Activated CD8-positive, alpha-beta memory T cell treated with anti-CD3 and anti-CD28 coated beads, Interleukin-2, amount 50 U/mL, for 24 hours (primary cell): ENCODE measurements around the gene PDCD11.

Experiments used
- DNase-seq: peaks from one replicate; pipeline ENCODE4 v3.0.0-alpha.2; 2020; ENCODE audit errors: extremely low read depth

PDCD11 gene

DNA sequence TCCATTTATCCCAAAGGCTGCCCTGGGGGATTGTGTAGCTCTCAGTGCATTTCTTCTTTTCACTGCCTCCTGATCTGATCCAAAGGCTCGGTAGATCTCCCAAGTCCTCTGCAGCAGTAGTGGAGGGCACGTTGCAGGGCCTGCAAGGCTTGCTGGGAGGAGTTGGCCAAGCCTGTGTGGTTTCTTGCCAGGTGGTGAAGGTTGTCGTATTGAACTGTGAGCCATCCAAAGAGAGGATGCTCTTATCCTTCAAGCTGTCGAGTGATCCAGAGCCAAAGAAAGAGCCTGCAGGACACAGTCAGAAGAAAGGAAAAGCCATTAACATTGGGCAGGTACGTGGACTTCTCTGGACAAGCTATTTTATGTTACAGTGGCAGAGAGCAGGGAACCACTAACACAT lies 21.2 kb downstream of the PDCD11 start:
- DNase-seq, result no peak

DNA sequence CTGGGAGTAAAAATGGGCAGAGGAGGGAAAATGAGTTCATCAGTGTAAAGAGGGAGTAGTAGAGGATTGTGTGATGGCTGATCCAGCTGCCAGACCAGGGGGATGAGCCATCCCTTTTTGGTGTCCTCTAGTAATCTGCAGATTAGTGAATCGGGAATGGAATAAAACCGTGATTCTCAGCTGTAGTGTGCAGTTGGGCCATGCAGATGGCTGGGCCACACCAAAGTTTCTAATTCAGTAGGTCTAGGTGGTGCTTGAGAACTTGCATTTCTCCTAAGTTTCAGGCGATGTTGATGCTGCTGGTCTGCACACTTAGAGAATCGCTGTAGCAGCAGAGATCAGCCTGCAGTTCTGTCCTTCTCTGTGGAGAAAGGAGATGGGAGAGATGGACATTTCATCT lies 22.7 kb downstream of the PDCD11 start:
- no peak for DNase-seq

GRCh38 chr10:103423748-103424147 lies 27.3 kb downstream of the PDCD11 start:
- DNase-seq, result no peak

DNA sequence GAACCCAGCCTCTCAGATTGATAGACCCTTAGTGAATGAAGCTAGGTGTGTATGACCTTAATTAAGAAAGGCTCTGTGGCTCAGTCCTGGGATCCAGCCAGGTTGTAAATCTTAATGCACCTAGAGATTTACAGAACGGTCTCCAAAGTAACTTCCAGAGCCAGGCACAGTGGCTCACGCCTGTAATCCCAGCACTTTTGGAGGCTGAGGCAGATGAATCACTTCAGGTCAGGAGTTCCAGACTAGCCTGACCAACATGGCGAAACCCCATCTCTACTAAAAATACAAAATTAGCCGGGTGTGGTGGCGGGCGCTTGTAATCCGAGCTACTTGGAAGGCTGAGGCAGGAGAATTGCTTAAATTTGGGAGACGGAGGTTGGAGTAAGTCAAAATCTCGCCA lies 31.4 kb downstream of the PDCD11 start:
- DNase-seq, result no peak

- DNase-seq, result no peak
Observed at GRCh38 chr10:103428989-103429643, 32.7 kb downstream of the PDCD11 start.

- no peak for DNase-seq
Observed at GRCh38 chr10:103429647-103430046, 33.2 kb downstream of the PDCD11 start.

DNA sequence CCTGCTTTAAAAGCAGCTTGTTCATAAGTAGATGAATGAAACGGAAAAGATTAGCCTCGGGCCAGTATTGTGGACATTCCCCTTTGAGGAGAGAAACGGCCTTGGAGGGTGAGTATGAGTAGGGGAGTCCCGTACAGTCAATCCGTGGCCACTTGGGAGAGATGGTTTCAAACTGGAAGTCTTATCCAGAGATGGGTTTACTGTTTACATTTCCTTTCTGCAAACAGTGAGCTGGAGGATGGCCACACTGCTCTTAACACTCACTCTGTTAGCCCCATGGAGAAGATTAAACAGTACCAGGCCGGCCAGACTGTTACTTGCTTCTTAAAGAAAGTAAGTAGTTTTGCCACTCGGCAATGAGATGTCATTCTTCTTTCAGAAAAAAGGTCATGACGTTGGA lies 35.5 kb downstream of the PDCD11 start:
- DNase-seq, result no peak

DNA sequence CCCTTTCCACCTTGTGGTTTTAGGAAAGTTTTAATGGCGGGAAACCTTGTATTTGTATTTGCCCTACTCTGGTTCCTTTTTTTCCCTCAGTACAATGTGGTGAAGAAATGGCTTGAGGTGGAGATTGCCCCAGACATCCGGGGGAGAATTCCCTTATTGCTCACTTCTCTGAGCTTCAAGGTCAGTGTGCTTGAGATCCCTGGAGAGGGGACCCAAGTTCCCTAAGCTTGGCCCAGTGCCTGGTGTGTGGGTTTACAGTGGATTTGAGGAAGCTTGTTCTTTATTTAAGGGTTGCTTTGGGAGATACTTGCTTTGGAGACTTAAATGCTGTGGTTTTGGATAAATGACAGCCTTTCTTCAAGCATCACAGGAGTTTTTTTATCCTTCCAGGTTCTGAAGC lies 37.4 kb downstream of the PDCD11 start:
- DNase-seq, result no peak

GRCh38 chr10:103439776-103440175 lies 43.4 kb downstream of the PDCD11 start:
- DNase-seq, result no peak

GRCh38 chr10:103440416-103440815 lies 44.0 kb downstream of the PDCD11 start:
- DNase-seq, result no peak

DNA sequence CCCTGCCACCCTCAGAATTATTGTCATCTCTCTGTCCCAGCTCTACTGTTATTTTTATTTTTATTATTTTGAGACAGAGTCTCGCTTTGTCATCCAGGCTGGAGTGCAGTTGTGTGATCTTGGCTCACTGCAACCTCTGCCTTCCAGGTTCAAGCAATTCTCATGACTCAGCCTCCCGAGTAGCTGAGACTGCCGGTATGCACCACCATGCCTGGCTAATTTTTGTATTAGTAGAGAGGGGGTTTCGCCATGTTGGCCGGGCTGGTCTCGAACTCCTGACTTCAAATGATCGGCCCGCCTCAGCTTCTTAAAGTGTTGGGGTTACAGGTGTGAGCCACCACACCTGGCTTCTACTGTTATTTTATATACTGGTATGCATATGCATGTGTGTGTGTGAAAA lies 44.8 kb downstream of the PDCD11 start:
- DNase-seq, result no peak

DNA sequence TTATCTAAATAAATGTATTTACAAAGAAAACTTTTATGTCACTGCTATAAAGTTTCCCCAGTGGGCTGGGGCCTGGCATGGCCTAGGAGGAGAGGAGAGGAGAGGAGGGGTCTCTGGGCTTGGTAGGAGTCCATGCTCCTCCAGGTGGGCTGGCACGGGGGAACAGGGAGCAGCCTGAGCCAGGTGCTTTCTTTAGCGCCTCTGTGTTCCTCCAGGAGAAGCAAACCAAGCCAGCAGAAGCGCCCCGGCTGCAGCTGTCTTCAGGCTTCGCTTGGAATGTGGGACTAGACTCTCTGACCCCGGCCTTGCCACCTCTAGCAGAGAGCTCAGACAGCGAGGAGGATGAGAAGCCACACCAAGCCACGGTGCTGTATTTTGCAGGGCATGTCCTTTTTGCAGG lies 45.2 kb downstream of the PDCD11 start:
- no peak for DNase-seq

DNA sequence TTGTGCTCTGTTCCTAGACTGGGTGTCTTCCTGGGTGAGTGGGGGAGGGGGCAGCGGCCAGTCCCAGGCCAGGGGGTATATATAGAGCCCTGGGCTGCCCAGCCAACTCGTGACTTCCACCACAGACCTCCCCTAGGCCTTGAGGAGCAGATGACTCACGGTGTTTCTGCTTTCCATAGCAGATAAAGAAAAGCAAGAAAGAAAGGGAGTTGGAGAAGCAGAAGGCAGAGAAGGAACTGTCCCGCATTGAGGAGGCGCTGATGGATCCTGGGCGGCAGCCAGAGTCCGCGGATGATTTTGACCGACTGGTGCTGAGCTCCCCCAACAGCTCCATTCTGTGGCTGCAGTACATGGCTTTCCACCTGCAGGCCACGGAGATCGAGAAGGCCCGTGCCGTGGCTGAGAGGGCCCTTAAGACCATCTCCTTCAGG lies 45.6 kb downstream of the PDCD11 start:
- no peak for DNase-seq

DNA sequence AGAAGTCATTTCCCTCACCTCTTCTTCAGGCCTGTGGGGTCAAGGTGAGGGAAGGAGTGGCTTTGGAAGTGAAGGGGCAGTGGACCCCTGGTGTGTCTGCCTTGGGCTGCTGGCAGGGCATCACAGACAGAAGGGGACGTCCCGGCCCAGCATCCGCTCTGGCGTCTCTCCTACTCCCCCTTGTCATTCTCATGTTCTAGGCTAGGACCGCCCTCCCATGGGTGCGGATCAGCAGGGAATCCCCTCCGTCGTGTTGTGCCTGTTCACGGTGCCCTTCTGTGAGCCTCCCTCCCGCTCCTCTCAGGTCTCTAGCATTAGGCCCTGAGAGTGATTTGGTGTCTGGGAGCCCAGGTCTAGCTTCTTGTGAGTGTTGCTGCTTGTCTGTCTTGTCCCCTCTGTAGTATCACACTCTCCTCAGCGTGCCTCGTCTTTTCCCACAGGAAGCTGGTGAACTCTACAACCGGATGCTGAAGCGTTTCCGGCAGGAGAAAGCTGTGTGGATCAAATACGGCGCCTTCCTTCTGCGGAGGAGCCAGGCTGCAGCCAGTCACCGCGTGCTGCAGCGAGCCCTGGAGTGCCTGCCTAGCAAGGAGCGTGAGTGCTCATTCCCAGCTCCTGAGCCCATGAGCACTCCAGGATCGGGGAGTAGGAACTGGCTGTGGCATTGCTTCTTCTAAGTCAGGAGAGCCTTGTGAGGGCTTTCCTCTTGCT lies 47.2 kb downstream of the PDCD11 start:
- no peak for DNase-seq

DNA sequence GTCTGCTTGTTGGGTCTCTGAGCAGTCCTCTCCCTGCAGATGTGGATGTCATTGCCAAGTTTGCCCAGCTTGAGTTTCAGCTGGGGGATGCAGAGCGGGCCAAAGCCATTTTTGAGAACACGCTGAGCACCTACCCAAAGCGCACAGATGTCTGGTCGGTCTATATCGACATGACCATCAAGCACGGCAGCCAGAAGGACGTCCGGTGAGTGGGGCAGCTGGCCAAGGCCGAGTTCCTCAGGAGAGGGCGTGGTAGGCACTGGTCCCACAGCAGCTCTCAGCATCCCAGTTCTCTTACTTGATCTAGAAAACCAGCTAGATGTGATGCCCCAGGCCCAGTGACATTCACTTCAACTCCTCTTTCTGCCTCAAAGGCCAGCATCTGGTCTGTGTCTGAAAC lies 48.1 kb downstream of the PDCD11 start:
- no peak for DNase-seq

DNA sequence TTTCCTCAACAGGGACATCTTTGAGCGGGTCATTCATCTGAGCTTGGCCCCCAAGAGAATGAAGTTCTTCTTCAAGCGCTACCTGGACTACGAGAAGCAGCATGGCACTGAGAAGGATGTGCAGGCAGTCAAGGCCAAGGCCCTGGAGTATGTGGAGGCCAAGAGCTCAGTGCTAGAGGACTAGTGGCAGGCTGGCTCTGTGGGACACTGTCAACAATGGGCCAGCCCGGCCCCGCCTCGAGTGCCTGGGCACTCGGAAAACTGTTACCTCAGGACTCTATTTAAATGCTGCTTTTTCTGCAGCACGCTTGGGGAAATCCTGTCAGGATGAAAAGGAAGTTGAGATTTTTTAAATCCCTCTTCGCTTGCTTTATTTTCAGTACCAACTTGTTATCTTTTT lies 48.9 kb downstream of the PDCD11 start:
- DNase-seq, result no peak

GRCh38 chr10:103445767-103446567 lies 49.5 kb downstream of the PDCD11 start:
- no peak for DNase-seq

- DNase-seq, result no peak
Observed at GRCh38 chr10:103447187-103447586, 50.8 kb downstream of the PDCD11 start.

DNA sequence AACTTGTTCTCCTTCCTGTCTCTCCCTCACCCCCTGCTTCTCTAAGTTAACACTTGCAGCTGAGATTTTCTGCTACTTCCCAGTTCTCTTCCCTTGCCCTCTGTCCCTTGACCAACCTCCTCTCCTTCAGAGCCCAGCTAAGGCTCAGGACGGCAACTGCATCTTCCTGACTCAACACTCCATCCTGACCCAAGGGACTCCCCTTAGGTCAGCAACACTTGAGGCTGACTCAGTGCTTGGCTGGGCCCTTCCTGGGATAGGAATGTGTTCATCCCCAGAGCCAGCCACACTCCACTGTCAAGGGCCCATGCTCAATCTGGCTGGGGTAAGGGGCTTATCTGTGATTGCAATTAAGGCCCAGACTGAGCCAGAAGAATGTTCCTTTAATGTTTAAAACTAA lies 52.3 kb downstream of the PDCD11 start:
- DNase-seq, result no peak

- no peak for DNase-seq
Observed at GRCh38 chr10:103449208-103450144, 53.0 kb downstream of the PDCD11 start.

DNA sequence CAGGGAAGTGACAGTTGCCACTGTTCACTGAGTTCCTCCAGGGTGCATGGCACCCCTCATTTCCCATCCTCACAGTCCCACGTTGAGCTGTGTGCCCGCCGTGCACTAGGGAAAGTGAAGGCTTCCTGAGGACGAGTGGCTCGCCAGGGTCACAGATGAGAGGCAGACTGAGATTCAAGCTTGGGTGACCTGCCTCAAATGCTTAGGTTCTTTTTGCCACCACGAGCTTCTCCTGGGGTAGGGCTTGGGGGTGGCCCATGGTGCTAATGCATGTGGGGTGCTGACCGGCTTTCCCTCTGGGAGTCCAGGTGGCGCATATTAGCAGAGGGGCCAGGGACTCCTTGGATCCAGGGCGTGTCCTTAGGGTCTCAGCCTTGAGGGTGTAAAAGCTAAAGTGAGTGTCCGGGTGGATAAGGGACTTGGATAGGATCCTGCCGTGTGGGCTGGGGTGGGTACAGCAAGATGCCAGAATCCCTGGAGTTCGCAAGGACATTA lies 53.8 kb downstream of the PDCD11 start:
- no peak for DNase-seq
